GM04504 (cell line): ENCODE results near the gene CHKB.
"Not testable (repeated sequence)": the region's sequence is repeated elsewhere in the genome, so short reads cannot be mapped to it uniquely, and the experiment has no call there.

ENCODE experiments used
- DNase-seq: peaks from one replicate; pipeline ENCODE4 v3.0.0-alpha.2; 2012; ENCODE audit warnings: low read depth

Gene CHKB

DNA sequence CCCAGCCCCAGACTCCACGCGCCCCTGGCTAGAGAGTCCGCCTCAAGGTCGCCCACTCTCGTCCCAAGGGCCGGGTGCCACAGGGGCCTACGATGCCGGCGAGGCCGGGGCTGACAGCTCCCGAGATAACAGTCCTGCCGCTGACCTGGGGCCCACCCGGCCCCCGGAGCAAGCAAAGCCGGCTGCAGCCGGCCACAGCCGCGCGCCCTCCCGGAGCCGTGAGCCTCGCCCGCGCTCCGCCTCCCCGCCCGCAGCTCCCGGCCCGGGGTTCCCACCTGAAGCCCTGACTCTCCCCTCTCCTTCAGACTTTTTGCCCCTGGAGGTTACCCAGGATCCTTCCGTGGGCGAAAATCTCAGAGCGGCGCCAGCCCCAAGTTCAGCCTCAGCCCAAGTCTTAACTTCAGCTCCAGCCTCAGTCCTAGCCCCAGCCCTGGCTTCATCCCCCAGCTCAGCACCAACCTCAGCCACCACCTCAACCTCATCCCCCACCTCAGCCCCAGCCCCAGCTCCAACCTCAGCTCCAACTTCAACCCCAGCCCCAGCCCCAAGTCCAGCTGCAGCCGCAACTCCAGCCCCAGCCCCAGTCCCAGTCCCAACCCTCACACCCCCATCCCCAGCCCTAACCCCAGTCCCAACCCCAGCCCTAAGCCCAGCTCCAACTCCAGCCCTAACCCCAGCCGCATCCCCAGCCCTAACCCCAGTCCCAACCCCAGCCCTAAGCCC, 35.2 kb downstream of the CHKB start:
- no peak for DNase-seq

DNA sequence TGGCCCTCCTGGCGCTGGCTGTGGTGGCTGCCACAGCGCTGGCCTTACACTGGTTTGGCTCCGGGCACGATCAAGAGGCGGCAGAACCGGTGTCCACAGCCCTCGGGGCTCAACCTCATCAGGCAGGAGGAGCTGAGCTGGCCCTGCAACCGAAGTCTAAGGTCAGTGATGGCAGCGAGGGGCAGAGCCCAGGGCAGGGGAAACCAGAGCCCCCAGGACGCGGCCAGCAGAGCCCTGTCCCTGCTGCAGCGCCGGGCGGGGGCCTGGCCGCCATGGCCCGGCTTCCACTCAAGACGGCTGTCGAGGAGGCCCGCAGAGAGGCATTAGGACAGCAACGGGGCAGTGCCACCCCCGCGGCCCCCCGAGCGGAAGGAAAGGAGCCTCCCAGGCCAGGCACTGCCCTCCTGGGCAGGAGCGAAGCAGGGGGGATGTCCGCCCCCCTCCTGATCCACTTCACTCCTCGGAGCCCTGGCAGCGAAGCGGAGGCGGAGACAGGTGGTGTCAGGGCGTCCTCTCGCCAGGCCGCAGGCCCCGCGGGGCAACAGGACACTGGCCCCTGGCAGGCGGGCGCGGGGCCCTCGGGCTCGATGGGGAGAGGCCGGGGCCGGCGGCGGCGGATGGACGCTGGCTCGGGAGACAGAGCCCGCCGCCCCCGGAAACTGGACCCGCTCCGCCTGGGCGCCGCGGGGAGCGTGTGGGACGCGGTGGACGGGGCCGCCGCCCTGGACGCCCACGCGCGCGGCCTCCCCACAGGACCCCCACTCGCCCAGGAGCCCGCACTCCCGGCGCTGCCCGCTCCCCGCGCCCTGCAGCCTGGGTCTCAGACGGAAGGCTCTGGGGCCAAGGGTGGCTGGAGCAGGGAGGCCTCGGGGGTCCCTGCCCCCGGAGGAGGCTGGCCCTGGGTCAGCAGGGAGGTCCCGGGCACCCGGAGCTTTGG, 36.1 kb downstream of the CHKB start:
- no peak for DNase-seq

DNA sequence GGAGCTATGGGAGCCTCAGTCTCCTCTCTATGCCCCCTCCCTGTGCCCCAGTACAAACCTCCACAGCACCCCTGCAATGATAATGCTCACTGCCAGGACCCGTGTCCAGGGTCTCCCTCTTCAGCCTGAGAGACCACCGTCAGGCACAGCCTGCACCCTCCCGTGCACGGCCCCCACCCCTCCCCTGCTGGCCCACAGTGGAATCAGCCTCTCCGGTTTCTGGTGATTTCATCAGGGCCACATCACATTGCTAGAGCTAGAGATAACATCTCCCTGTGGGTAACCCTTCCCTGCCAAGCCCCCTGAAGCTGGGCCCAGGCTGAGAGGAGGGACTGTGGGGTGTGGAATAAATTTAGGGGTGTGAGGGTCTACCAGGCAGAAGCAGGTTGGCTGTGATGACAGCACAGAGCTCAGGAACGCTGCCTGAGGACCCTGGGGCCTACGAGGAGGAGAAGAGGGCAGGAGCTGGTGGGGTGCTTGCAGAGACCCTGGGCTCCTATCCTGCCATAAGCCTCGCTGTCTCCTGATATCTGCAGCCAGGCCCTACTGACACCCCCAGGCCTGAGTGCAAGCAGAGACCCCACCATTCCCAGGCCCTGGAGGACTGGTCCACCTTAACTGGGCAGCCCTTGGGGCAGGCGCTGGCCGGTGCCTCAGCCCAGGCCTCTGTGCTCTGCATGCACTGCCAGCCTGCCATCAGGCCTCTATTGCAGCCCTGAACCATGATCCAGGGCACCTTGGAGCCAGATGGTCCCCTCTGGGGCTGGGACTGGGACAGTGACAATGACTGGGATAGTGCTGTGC, 36.9 kb downstream of the CHKB start, which contains the start of gene KLHDC7B:
Gene KLHDC7B (plus strand): TSS at position 378 of the 804 bp plus-strand sequence. CDS start 345 bp downstream, at position 723.
- DNase-seq = no peak

DNA sequence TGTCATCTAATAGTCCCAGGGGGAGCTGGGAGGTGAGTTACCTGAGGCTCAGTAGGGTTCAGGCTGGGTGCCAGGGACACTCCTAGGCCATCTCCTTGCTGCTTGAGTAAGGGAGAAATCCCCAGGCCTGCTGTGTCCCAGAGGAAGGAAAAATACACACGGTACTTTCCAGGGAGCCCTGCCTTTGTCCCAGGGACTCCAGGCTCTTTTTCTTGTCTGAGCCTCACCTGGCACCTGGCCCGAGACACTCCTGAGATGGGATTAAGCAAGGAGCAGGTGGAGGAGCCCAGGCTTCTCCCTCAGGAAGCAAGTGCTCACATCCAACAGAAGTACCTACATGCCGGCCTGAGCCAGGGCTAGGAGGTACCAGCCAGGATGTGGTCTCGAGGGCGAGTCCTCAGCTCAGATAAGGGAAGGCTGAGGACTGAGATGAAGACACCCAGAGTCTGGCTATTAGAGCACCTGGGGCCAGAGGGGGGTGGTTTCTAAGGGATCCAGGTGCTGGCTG, 37.8 kb downstream of the CHKB start:
- DNase-seq = no peak

DNA sequence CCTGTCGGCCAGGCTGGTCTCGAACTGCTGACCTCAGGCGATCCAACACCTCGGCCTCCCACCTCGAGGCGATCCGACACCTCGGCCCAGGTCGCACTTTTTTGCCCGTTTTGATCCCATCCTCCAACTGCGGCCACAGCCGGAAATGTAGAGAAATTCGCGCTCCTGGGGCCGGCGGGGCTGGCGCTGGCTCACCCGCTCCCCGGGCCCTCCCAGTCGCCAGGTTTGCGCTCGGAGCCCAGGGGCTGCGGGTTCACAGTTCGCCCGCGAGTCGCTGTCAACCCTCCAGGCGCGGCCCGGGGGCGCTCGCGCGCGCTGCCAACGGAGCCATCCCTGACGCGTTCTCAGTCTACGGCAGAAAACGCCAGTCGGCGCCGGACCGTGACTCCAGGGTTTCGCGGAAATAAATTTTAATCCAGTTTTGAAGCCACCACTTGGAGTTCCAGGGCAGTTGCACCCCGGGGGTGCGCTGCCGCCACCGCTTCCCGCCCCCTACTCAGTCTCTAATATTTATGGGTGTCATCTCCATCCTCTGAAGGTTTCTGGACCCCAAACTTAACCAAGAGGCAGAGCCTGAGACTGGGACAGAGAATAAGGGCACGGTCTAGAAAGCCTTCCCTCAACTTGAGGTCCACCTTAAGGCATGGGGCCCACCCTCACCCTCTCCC, 38.4 kb downstream of the CHKB start:
- DNase-seq = no peak

DNA sequence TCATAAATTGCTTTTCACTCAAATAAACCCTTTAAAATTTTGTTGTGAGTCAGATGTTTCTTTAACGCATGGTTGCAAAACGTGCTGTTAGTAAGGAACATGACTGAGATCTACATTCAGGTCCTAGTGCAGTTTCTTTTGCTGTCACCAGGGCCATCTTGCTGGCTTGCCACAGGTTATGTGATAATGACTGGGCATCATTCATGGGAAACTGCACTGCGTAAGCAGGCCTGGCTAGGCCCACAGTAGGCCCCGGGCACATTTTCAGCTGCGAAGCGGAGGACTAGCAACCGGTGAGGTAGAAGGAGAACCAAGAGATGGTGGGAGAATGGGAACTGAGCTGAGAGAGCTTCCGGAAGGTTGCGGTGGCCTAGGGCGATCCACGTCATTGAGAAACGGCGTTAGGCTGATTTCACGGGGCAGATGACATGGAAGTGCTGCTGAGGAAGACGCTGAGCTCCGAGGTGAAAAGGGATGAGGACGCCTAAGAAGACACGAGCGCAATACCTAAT, 40.2 kb downstream of the CHKB start:
- DNase-seq = no peak

DNA sequence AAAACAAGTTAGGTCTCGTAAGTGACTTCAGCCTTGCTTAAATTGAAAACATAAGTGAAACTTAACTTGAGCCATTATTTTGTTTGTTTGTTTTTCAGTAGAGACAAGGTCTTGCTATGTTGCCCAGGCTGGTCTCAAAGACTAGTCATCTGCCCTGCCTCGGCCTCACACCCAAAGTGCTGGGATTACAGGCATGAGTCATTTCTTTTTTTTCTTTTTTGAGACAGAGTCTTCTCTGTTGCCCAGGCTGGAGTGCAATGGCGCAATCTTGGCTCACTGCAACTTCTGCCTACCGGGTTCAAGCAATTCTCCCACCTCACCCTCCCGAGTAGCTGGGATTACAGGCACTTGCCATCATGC, 41.0 kb downstream of the CHKB start:
- peak; percentile 81 for DNase-seq

DNA sequence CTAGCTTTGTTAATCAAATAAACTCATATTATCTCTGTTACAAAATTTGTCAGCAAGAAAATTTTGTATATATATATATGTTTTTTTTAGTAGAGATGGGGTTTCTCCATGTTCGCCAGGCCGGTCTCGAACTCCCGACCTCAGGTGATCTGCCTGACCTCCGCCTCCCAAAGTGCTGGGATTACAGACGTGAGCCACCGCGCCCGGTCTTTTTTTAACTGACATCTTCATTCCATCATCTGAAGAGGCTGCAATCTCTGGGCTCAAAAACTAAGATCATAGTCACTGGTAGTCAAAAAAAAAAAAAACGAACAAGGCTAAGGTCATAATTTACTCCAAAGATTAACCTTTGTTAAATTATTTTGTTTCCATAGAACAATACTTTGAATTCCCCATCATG, 42.3 kb downstream of the CHKB start:
- DNase-seq = no peak

DNA sequence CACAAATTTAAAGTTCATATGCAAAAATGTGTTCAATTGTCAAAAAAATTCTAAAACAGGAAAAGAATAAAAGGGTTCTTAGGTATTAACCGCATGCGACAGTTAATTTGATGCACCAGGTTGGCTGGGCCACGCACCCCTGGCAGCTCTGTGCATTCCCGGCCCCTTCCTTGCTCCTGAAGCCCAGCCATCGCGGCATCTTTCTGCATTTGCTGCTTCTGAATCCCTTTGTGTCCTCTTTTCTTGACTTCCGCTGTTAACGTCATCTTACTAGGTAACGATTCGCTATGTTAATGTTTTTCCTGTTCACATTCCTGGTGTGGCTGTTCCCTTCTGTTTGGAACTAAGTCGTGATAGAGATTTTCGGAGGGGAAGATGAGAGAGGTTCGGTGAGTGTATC, 44.9 kb downstream of the CHKB start:
- DNase-seq = no peak

DNA sequence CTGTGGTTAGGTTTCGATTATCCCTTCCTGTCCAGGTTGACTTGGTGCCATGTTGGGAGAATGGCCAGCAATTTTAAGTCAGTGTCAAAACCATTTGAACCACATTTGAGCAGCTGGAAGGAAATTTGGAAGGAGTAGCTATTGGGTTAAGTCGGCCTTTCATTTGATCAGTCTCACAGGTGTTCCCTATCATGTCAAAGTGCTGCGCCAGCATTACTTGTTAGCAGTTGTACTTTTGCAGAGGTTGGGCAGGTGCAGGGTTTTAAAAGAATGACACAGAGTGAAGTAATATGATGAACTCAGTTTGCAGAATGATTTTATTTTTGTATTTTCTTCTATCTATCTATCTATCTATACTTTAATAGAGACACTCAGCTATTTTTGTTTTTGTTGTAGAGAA, 46.4 kb downstream of the CHKB start:
- no peak for DNase-seq

DNA sequence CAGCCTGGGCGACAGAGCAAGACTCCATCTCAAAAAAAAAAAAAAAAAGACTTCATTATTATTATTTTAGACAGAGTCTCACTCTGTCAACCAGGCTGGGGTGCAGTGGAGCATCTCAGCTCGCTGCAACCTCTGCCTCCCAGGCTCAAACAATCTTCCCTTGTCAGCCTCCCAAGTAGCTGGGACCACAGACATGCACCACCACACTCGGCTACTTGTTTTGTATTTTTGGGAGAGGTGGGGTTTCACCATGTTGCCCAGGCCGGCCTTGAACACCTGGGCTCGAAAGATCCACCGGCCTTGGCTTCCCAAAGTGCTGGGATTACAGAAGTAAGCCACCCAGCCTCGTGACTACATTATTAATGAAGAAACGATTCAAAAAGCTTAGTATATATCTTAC, 47.5 kb downstream of the CHKB start:
- no peak for DNase-seq

DNA sequence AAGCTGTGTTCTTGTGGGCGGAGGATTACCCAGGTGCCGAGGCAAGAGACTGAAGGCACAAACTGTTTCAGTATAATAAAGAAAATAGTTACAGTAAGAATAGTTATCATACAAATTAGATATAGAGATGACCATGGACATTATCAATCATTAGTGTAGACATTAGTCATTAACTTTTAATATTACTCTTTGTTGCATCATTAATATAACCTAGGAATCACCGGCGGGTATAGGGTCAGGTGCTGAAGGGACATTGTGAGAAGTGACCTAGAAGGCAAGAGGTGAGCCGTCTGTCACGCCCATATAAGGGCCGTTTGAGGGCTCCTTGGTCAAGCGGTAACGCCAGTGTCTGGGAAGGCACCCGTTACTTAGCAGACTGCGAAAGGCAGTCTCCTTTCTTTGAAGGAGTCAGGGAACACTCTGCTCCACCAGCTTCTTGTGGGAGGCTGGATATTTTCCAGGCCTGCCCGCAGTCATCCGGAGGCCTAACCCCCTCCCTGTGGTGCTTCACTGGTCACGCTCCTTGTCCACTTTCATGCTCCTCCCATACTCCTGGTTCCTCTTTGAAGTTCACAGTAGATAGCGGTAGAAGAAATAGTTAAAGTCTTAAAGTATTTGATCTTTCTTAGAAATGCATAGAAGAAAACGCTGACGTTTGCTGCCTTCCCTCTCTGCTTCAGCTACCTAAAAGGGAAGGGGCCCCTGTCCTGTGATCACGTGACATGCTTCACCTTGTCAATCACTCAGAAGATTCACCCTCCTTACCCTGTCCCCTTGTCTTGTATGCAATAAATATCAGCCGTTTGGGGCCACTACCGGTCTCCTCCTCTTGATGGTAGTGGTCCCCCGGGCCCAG, 48.6 kb downstream of the CHKB start:
- DNase-seq = not testable (repeated sequence)

DNA sequence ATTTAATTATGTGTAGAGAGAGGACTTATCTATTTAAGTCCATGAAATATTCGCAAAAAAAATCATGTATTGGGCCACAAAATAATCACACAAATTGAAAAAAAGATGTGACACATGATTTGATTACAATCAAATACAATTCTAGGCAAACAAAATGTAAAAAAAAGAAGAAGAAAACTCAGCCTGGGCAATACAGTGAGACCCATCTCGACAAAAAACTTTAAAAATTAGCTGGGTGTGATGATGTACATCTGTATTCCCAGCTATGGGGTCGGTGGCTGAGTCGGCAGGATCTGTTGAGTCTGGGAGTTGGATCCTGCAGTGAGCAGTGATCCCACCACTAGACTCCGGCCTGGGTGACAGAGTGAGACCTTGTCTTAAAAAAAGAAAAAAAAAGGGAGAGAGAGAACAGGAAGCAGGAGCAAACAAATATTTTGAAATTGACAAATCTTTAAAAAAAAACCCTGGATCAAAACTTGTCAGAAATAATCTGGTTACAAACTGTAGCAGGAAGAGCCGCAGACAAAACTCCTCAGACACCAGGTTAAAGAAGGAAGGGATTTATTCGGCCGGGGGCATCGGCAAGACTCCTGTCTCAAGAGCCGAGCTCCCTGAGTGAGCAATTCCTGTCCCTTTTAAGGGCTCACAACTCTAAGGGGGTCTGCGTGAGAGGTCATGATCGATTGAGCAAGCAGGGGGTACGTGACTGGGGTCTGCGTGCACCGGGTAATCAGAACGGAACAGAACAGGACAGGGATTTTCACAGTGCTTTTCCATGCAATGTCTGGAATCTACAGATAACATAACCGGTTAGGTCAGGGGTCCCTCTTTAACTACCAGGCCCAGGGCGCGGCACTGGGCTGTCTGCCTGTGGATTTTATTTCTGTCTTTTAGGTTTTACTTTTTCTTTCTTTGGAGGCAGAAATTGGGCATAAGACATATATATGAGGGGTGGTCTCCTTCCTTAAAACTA, 49.5 kb downstream of the CHKB start:
- no peak for DNase-seq

DNA sequence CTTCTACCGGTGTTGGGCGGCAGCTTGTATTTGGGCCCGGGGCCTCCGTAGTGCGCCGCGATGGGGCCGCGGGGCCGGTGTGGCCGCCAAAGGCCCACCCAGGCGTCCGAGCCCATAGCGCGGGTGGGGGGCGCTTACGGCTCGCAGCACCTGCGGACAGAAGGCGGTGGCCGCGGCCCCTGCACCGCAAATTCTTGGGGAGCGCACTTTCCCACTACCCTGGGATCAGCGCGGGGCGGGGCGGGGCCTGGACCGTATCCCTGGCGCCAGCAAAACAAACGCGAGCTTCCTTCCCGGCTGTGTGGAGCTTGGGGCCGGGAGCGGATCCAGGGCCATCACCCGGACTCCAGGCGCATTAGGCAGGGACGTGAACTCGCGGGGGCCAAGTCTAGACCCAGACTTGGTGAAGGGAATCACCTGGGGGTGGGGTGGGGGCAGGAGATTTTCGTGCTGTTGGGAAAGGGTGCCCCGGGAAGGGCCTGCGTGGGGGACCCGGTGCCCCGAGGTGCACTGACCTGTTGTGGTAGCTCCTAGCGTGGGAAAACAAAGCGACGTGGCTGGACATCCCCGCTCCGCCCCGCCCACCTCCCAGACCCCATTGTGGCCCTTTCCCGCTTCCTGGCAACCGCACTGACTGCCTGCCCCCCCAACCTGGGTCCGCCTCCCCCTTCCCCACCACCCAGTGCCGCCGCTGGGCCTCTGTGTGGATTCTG, 50.5 kb downstream of the CHKB start:
- no peak for DNase-seq

DNA sequence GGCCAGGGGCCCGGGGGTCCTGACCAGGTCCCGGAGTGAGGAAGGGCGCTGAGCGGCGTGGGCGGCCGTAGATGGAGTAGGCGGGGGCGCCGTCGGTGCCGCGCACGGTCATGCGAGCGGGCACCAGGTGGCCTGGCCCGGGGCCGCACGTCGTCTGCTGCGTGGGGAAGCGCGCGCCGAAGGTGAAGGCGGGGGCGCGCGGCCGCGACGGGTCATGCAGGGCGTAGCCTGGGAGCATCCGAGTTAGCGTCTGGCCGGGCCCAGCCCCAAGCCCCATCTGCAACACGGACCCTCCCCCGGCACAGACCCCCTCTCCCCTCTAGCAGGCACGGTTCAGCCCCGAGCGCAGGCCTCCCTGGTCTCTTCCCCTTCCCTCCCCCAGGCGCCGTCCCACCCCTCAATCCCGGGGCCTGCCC, 51.1 kb downstream of the CHKB start:
- no peak for DNase-seq

DNA sequence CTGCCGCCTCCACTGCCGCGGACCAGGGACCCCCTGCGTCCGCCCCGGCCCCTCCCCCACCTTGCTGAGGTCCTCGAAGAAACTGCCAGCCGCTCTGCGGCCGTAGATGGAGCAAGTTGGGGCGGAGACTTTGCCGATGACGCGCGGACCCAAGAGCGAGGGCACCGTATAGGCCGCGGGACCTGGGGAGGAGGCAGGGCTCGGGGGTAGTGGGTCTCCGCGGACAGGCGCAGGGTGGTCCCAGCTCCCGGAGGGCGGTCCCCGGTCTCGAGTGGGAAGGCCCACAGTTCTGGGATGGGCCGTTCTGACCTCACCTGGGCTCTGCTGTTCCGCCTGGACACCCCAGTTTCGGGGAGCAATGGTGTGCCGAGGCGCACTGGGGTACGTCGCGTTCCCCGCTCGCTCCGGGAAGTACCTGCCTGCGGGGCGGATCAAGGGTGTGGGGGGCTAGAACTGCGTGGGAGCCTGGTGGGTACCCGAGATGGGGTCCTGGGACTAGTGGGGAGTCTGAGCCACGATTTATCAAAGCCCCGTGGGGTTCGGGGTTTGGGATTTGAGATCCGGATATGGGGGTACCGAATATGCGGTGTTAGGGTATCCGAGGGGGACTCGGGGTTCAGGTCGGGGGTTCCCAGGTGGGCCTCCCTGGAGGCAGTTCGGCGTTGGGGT, 51.6 kb downstream of the CHKB start:
- no peak for DNase-seq

DNA sequence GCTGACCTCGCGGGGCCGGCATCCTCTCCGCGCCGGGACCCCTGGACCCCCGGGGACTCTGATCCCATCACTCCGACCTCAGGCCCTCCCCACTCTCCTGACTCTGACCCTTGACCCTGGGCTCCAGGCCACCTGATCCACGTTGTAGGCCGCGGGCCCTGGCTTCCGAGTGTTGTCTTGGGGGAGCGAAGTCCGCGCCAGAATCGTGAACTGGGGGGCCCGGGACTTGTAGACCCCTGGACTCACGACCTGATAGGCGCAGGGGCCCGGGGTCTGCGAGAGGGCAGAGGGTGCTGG, 52.1 kb downstream of the CHKB start:
- DNase-seq = no peak

DNA sequence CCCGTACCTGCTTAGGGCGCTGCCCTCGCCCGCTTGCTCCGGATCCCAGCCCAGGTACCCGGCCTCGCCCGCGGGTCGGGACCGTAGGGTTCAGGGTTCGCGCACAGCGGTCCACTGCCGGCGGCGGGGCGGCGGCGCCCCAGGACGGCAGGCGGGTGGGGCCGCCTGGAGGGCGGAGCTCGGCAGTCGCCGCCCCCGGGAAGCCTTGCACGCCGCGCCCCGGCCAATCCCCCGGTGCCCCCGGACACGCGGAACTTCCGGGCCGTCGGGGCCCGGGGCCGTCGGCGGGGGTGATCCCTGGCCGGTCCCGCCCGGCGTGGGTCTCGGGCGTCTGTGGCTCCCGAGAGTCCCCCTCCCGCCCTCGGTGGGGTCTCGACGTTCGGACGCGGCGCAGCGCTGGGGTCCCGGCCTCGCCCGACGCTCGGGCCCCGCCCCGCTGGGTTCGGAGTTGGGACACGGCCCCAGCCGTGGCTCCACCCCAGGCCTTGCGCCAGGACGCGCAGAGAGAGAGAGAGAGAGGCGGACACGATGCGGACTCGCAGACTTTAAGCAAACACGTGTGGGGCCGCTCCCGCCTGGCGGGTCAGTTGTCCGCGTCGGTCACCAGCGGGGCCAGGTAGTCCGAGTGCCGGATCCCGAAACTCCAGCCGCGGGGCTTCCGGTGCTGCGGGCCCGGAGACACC, 52.6 kb downstream of the CHKB start, which contains the start of gene TYMP:
Gene TYMP (minus strand): TSS at position 116 of the 683 bp plus-strand sequence. CDS start 303 bp downstream, outside the sequence.
- no peak for DNase-seq
